B cell (primary cell): ENCODE data around the gene CEL. TPM values are rescaled to one million over a fixed set of nuclear protein-coding genes. Genes with fewer than 3 reads are reported as not detected.

Source experiments
- ATAC-seq: fragments of 200-7000 bp; cut with Tn5 transposase; one replicate; pipeline ENCODE4 v1.10.0; 2021; ENCODE audit warnings: low read depth, mild to moderate bottlenecking, moderate number of reproducible peaks, moderate library complexity
- CTCF ChIA-PET: fragments of 350-600 bp; sonication (Branson Sonifier 250); formaldehyde crosslinking; loops from one replicate; lab custom pipeline; 2021; ENCODE audit warnings: antibody characterized with exemption, inconsistent platforms; lab: Charles Lee
- POLR2A ChIA-PET: fragments of 350-600 bp; sonication (Branson Sonifier 250); formaldehyde crosslinking; loops from one replicate; lab custom pipeline; 2021; ENCODE audit warnings: antibody characterized with exemption; lab: Charles Lee
- DNase-seq: peaks from one replicate; pipeline ENCODE4 v3.0.0; 2013
- H2AFZ ChIP-seq: 2 replicates; pipeline ENCODE4 v1.6.1; 2012; ENCODE audit warnings: mild to moderate bottlenecking, low read depth, low read length; ENCODE audit not compliant: insufficient read depth, poor library complexity, severe bottlenecking
- H3K27ac ChIP-seq, 2 donors: 1 replicate in 1 of 2; 2 replicates in 1 of 2; pipeline ENCODE4 v1.5.1; 2012 to 2013; ENCODE audit warnings: low read length in 2 of 2, mild to moderate bottlenecking in 2 of 2, moderate library complexity in 1 of 2
- H3K27me3 ChIP-seq, 4 experiments: fragments of 200-600 bp in 1 of 4; sonication (generic) in 1 of 4; replicated peaks in 1 of 4; 1 replicate in 2 of 4; 2 replicates in 2 of 4; pipeline versions ENCODE4 v1.6.1 to v1.7.0; 2013 to 2016; ENCODE audit warnings: low read length in 3 of 4, mild to moderate bottlenecking in 2 of 4, mixed read lengths in 1 of 4, moderate library complexity in 1 of 4; ENCODE audit not compliant: insufficient read depth in 4 of 4, control insufficient read depth in 3 of 4; ENCODE audit errors: control extremely low read depth in 1 of 4
- H3K36me3 ChIP-seq, 2 experiments: replicated peaks in 1 of 2; 1 replicate in 1 of 2; 2 replicates in 1 of 2; pipeline versions ENCODE4 v1.6.1 to v1.7.1; 2013; ENCODE audit warnings: low read length in 1 of 2; ENCODE audit not compliant: insufficient read depth in 2 of 2, control insufficient read depth in 1 of 2; ENCODE audit errors: control extremely low read depth in 1 of 2, extremely low read depth in 1 of 2
- H3K4me1 ChIP-seq, 2 donors: fragments of 200-600 bp in 1 of 2; sonication (generic) in 1 of 2; 1 replicate in 1 of 2; 2 replicates in 1 of 2; pipeline versions ENCODE4 v1.5.1 to v1.6.1; 2013 to 2017; ENCODE audit warnings: low read length in 2 of 2; ENCODE audit not compliant: control insufficient read depth in 2 of 2, insufficient read depth in 2 of 2
- H3K4me2 ChIP-seq: replicated peaks from 2 replicates; pipeline ENCODE3; 2012; ENCODE audit warnings: mild to moderate bottlenecking, low read depth, low read length; ENCODE audit not compliant: poor library complexity, severe bottlenecking
- H3K4me3 ChIP-seq, 5 experiments: fragments of 200-600 bp in 1 of 5; sonication (generic) in 1 of 5; 1 replicate in 3 of 5; 2 replicates in 2 of 5; pipeline versions ENCODE4 v1.5.1 to v1.7.0; 2011 to 2016; ENCODE audit warnings: low read length in 4 of 5, mild to moderate bottlenecking in 4 of 5, low read depth in 2 of 5, control low read depth in 1 of 5, moderate library complexity in 1 of 5; ENCODE audit not compliant: insufficient read depth in 1 of 5; ENCODE audit errors: control extremely low read depth in 1 of 5, extremely low read depth in 1 of 5
- H3K79me2 ChIP-seq: fragments of 200-600 bp; sonication (generic); one replicate; pipeline ENCODE4 v1.6.0; 2016; ENCODE audit warnings: low read length; ENCODE audit not compliant: control insufficient read depth, insufficient read depth
- H3K9ac ChIP-seq: fragments of 200-600 bp; sonication (generic); 2 replicates; pipeline ENCODE4 v1.6.1; 2017; ENCODE audit warnings: mild to moderate bottlenecking, low read length, moderate library complexity
- H3K9me3 ChIP-seq, 3 donors: one replicate each; pipeline versions ENCODE4 v1.6.1 to v1.7.1; 2013; ENCODE audit warnings: low read length in 2 of 3; ENCODE audit not compliant: control insufficient read depth in 2 of 3, insufficient read depth in 1 of 3; ENCODE audit errors: control extremely low read depth in 1 of 3
- H4K20me1 ChIP-seq: 2 replicates; pipeline ENCODE4 v1.6.0; 2012; ENCODE audit warnings: mild to moderate bottlenecking, low read length; ENCODE audit not compliant: insufficient read depth, control insufficient read depth, poor library complexity, severe bottlenecking
- H3K27ac Mint-ChIP-seq: one replicate; pipeline ENCODE4 v1.8.0; 2021; ENCODE audit warnings: mixed read lengths
- H3K27me3 Mint-ChIP-seq: one replicate; pipeline ENCODE4 v1.8.0; 2021; ENCODE audit warnings: mixed read lengths
- H3K4me1 Mint-ChIP-seq: one replicate; pipeline ENCODE4 v1.8.0; 2021; ENCODE audit warnings: mixed read lengths
- H3K4me3 Mint-ChIP-seq: one replicate; pipeline ENCODE4 v1.8.0; 2021; ENCODE audit warnings: mixed read lengths
- H3K9me3 Mint-ChIP-seq: one replicate; pipeline ENCODE4 v1.8.0; 2022; ENCODE audit warnings: mixed read lengths; ENCODE audit not compliant: insufficient read depth
- EZH2 ChIP-seq: IDR thresholded peaks from 2 replicates; pipeline ENCODE4 v1.6.1; 2012; ENCODE audit warnings: borderline replicate concordance, low read depth, mild to moderate bottlenecking, moderate library complexity, low read length; ENCODE audit not compliant: insufficient read depth, poor library complexity, severe bottlenecking
- WGBS: methylation state at CpG from one replicate; pipeline ENCODE4 v1.1.5; 2013; ENCODE audit warnings: missing lambda C conversion rate; ENCODE audit not compliant: insufficient coverage; 5-methylcytosine and 5-hydroxymethylcytosine counted together
- intact Hi-C: fragments of 100-400 bp; cut with micrococcal nuclease; formaldehyde crosslinking; loops from one replicate; pipeline ENCODE4 v1.10.0; 2022
- polyA plus RNA-seq: library from polyadenylated mRNA; depleted of rRNA; stranded (reverse); fragments of >200 nt; gene quantifications from 2 replicates; pipeline ENCODE4 v1.2.3, GENCODE V29; 2012
- total RNA-seq, 2 donors: library from RNA; stranded (reverse); fragments of 120-200 nt in 1 of 2; gene quantifications; 1 replicate in 1 of 2; 2 replicates in 1 of 2; pipeline versions ENCODE4 v1.2.3 to v1.2.4, GENCODE V29; 2013 to 2022
- TF ChIP-seq, protein P1 (sequence below): fragments of 200-600 bp; IDR thresholded peaks from one replicate; pipeline ENCODE4 v1.8.0; 2022; ENCODE audit warnings: antibody characterized with exemption, mild to moderate bottlenecking

CEL gene
- total and polyA plus RNA-seq, 2 donors (not counting 1 experiment from before 2014, with no cell fraction given) = 0.51 to 0.57 TPM

DNA sequence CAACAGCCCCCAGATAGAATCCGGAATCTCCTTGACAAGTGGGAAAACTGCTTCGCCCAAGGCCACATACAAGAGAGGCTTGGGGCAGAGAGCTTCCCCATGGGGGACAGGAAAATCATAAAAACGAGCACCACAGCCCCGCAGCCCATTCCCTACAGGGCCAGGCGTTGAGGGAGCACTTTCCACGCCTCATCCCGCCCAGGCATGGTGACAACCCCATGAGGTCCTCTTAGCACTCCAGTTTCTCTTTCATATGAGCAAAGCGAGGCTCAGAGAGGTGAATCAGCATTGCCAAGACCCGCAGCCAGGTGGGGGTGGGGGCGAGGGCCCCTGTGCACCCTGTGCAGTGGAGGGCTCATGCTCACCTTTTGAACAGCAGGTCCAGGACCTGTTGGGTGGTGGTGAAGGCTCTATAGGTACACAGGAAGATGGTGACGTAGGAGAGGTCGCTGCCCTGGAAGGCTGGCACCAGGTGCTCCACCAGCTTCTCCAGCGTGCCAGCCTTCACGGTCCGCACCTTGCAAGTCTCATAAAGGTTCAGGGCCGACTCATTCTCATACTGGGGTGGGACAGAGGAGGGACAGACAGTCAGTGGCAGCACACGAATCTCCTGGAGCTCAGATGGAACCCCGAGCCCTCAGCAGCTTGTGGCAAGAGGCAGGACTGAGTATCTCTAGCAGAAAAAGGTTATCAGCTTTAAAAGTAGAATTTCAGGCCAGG, 48.3 kb downstream of the CEL start:
- intact Hi-C loops = loop anchor here (10.0 kb wide), 1 partner anchor 365 kb away; the partner anchor contains the start of gene SLC2A6
- peaks cover 35% of the 10 kb centered on the region for H3K79me2 ChIP-seq
- Mint-ChIP-seq H3K9me3 (no peaks in the 10 kb centered on the region), H3K27ac (no peak overlapping the region), H3K27me3 (no peaks in the 10 kb centered on the region), H3K4me1 (peaks cover 32% of the 10 kb centered on the region), H3K4me3 (no peak overlapping the region)
- CTCF ChIA-PET = interaction anchor here (1.4 to 26.5 kb wide), 2 partner anchors 39 to 69 kb away, joined by 3 to 599 read pairs; no protein-coding TSS in a partner anchor
- ATAC-seq = no peak
- no peak overlapping the region for H3K4me3 ChIP-seq
- POLR2A ChIA-PET = interaction anchor here (0.7 kb wide), 1 partner anchor 7 kb away, joined by 3 read pairs; no protein-coding TSS in a partner anchor
- no peak overlapping the region for H2AFZ ChIP-seq
- H3K27me3 ChIP-seq = no peaks in the 10 kb centered on the region
- H3K36me3 ChIP-seq = peaks cover 0 to 48% of the 10 kb centered on the region in 2 experiments
- no peak for DNase-seq
- peaks cover 0 to 5% (median 0%) of the 10 kb centered on the region in 3 donors for H3K9me3 ChIP-seq
- peaks cover 33 to 36% of the 10 kb centered on the region in 2 donors for H3K4me1 ChIP-seq
- peaks cover 25% of the 10 kb centered on the region for H4K20me1 ChIP-seq
- 91% methylated on average over 18 of the region's 18 CpGs for WGBS
- TF ChIP-seq, protein P1, sequence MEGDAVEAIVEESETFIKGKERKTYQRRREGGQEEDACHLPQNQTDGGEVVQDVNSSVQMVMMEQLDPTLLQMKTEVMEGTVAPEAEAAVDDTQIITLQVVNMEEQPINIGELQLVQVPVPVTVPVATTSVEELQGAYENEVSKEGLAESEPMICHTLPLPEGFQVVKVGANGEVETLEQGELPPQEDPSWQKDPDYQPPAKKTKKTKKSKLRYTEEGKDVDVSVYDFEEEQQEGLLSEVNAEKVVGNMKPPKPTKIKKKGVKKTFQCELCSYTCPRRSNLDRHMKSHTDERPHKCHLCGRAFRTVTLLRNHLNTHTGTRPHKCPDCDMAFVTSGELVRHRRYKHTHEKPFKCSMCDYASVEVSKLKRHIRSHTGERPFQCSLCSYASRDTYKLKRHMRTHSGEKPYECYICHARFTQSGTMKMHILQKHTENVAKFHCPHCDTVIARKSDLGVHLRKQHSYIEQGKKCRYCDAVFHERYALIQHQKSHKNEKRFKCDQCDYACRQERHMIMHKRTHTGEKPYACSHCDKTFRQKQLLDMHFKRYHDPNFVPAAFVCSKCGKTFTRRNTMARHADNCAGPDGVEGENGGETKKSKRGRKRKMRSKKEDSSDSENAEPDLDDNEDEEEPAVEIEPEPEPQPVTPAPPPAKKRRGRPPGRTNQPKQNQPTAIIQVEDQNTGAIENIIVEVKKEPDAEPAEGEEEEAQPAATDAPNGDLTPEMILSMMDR = no peak
- TF ChIP-seq EZH2 = no peak
- no peak overlapping the region for H3K9ac ChIP-seq
- no peak overlapping the region for H3K4me2 ChIP-seq
- H3K27ac ChIP-seq = no peak overlapping the region
